CD14-positive monocyte (primary cell): ENCODE measurements around the gene MMD2. TPM values are rescaled to one million over a fixed set of nuclear protein-coding genes. Genes with fewer than 3 reads are reported as not detected.

Source experiments
- DNase-seq, 3 donors: peaks; one replicate each; pipeline ENCODE4 v3.0.0-alpha.2; 2011 to 2022
- H2AFZ ChIP-seq: 2 replicates; pipeline ENCODE4 v1.6.0; 2012; ENCODE audit warnings: mild to moderate bottlenecking, low read depth, low read length, inconsistent platforms; ENCODE audit not compliant: insufficient read depth, poor library complexity, severe bottlenecking
- H3K27ac ChIP-seq, 2 donors: 1 replicate in 1 of 2; 2 replicates in 1 of 2; pipeline ENCODE4 v1.5.1; 2012 to 2013; ENCODE audit warnings: low read length in 2 of 2, control low read depth in 1 of 2, inconsistent platforms in 1 of 2, low read depth in 1 of 2, mild to moderate bottlenecking in 1 of 2
- H3K27me3 ChIP-seq, 2 donors: one replicate each; pipeline versions ENCODE4 v1.6.0 to v1.6.1; 2011 to 2013; ENCODE audit warnings: low read length in 2 of 2; ENCODE audit not compliant: control insufficient read depth in 2 of 2, insufficient read depth in 2 of 2
- H3K36me3 ChIP-seq, 2 donors: replicated peaks in 1 of 2; 1 replicate in 1 of 2; 2 replicates in 1 of 2; pipeline versions ENCODE4 v1.5.1 to v1.6.1; 2012 to 2013; ENCODE audit warnings: low read length in 2 of 2, control low read depth in 1 of 2, inconsistent platforms in 1 of 2, mild to moderate bottlenecking in 1 of 2; ENCODE audit not compliant: insufficient read depth in 2 of 2, control insufficient read depth in 1 of 2
- H3K4me1 ChIP-seq, 2 donors: 1 replicate in 1 of 2; 2 replicates in 1 of 2; pipeline versions ENCODE4 v1.5.1 to v1.6.1; 2012 to 2013; ENCODE audit warnings: low read length in 2 of 2, control low read depth in 1 of 2, inconsistent platforms in 1 of 2, mild to moderate bottlenecking in 1 of 2, moderate library complexity in 1 of 2; ENCODE audit not compliant: insufficient read depth in 2 of 2, control insufficient read depth in 1 of 2
- H3K4me2 ChIP-seq: replicated peaks from 2 replicates; pipeline ENCODE3; 2012; ENCODE audit warnings: low read length, moderate library complexity, mild to moderate bottlenecking; ENCODE audit not compliant: poor library complexity, severe bottlenecking; ENCODE audit errors: extremely low read depth
- H3K4me3 ChIP-seq, 3 experiments: fragments of 200-600 bp in 1 of 3; sonication (generic) in 1 of 3; replicated peaks in 1 of 3; 1 replicate in 2 of 3; 2 replicates in 1 of 3; pipeline ENCODE4 v1.5.1; 2011 to 2013; ENCODE audit warnings: low read length in 3 of 3, mild to moderate bottlenecking in 3 of 3, control low read depth in 2 of 3, low read depth in 2 of 3, inconsistent platforms in 1 of 3, moderate library complexity in 1 of 3
- H3K79me2 ChIP-seq: 2 replicates; pipeline ENCODE4 v1.6.0; 2012; ENCODE audit warnings: mild to moderate bottlenecking, control low read depth, inconsistent platforms, low read length, moderate library complexity; ENCODE audit not compliant: insufficient read depth
- H3K9ac ChIP-seq: 2 replicates; pipeline ENCODE4 v1.6.0; 2017; ENCODE audit warnings: low read length, mild to moderate bottlenecking; ENCODE audit not compliant: insufficient read depth, poor library complexity, severe bottlenecking
- H3K9me3 ChIP-seq, 2 donors: replicated peaks in 1 of 2; 1 replicate in 1 of 2; 2 replicates in 1 of 2; pipeline versions ENCODE4 v1.5.1 to v1.6.1; 2012 to 2013; ENCODE audit warnings: low read length in 2 of 2, control low read depth in 1 of 2; ENCODE audit not compliant: control insufficient read depth in 1 of 2, insufficient read depth in 1 of 2
- H4K20me1 ChIP-seq: 2 replicates; pipeline ENCODE4 v1.6.0; 2012; ENCODE audit warnings: mild to moderate bottlenecking, low read length, control low read depth, moderate library complexity; ENCODE audit not compliant: insufficient read depth
- H3K27ac Mint-ChIP-seq, 7 donors: one replicate each; pipeline ENCODE4 v1.8.0; 2020; ENCODE audit warnings: mild to moderate bottlenecking in 7 of 7, mixed read lengths in 7 of 7, moderate library complexity in 6 of 7, inconsistent platforms in 2 of 7
- H3K27me3 Mint-ChIP-seq, 3 donors: one replicate each; pipeline ENCODE4 v1.8.0; 2021 to 2022; ENCODE audit warnings: low read depth in 3 of 3, mild to moderate bottlenecking in 3 of 3, mixed read lengths in 3 of 3, moderate library complexity in 3 of 3, inconsistent platforms in 1 of 3
- H3K36me3 Mint-ChIP-seq, 2 donors: one replicate each; pipeline ENCODE4 v1.8.0; 2020; ENCODE audit warnings: mixed read lengths in 2 of 2, inconsistent platforms in 1 of 2, mild to moderate bottlenecking in 1 of 2
- H3K4me1 Mint-ChIP-seq: one replicate; pipeline ENCODE4 v1.8.0; 2020; ENCODE audit warnings: mild to moderate bottlenecking, mixed read lengths
- H3K4me3 Mint-ChIP-seq, 2 donors: one replicate each; pipeline ENCODE4 v1.8.0; 2020; ENCODE audit warnings: mild to moderate bottlenecking in 2 of 2, mixed read lengths in 2 of 2, moderate library complexity in 1 of 2
- H3K9me3 Mint-ChIP-seq, 7 donors: one replicate each; pipeline ENCODE4 v1.8.0; 2020 to 2022; ENCODE audit warnings: mixed read lengths in 7 of 7, mild to moderate bottlenecking in 6 of 7, moderate library complexity in 6 of 7, inconsistent platforms in 2 of 7
- WGBS: methylation state at CpG from one replicate; pipeline ENCODE4 v1.1.5; 2013; ENCODE audit warnings: missing lambda C conversion rate; ENCODE audit not compliant: insufficient coverage; 5-methylcytosine and 5-hydroxymethylcytosine counted together
- intact Hi-C, 2 donors: fragments of 100-400 bp; cut with micrococcal nuclease; formaldehyde crosslinking; loops; one replicate each; pipeline versions ENCODE4 v1.15.0 to v1.15.1; 2023
- polyA plus RNA-seq, 3 donors: library from polyadenylated mRNA; depleted of rRNA in 1 of 3; unstranded in 2 of 3; stranded (reverse) in 1 of 3; fragments of 300-500 nt in 2 of 3; fragments of >200 nt in 1 of 3; fragmentation: Illumina TruSeq in 2 of 3; gene quantifications; 1 replicate in 2 of 3; 2 replicates in 1 of 3; pipeline ENCODE4 v1.2.3, GENCODE V29; 2012 to 2021
- TF ChIP-seq, protein P1 (sequence below): fragments of 200-600 bp; IDR thresholded peaks from one replicate; pipeline ENCODE4 v1.8.0; 2022; ENCODE audit warnings: antibody characterized with exemption, mild to moderate bottlenecking

The MMD2 gene
- polyA plus RNA-seq, 3 donors, result not detected

- DNase-seq, result no peak
- no peaks in the 10 kb centered on the region for H3K4me1 ChIP-seq
Measured at GRCh38 chr7:4965295-4966022, 6.5 kb upstream of the MMD2 start.

DNA sequence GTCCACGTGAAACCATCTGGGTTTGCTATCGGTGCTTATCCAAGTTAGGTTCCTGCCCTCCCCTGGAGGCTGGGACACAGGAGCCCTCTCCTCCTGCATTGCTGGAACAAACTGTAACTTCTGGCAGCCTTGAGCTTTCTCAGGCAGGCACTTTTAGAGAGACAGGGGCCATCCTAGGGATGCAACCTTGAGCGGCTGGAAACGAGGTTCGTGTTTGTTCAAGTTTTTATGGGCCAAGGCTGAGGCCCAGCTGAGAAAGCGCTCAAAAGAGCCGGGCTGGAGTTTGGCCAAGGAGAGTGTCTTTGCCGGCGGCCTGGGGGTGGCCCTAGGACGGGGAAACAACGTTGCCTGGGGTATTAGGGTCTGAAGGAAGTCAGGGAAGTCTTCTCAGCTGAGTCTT is 5.5 kb upstream of the MMD2 start:
- Histone ChIP-seq H3K4me1 (no peaks in the 10 kb centered on the region), H3K27me3 (peaks cover 0 to 6% of the 10 kb centered on the region in 2 donors), H3K4me2 (no peak overlapping the region), H3K9ac (no peak overlapping the region), H3K36me3 (no peaks in the 10 kb centered on the region), H2AFZ (no peak overlapping the region), H3K9me3 (no peaks in the 10 kb centered on the region), H3K4me3 (no peak overlapping the region), H3K79me2 (no peaks in the 10 kb centered on the region), H4K20me1 (no peaks in the 10 kb centered on the region), H3K27ac (no peak overlapping the region)
- H3K27ac Mint-ChIP-seq, result no peak overlapping the region
- H3K27me3 Mint-ChIP-seq, result peaks cover 15 to 45% (median 24%) of the 10 kb centered on the region in 3 donors
- H3K4me3 Mint-ChIP-seq, result no peak overlapping the region
- no peaks in the 10 kb centered on the region for H3K4me1 Mint-ChIP-seq
- peaks cover 0 to 8% (median 0%) of the 10 kb centered on the region in 7 donors for H3K9me3 Mint-ChIP-seq
- no peaks in the 10 kb centered on the region for H3K36me3 Mint-ChIP-seq
- DNase-seq, result no peak
- intact Hi-C loops, result no loop called here
- 73% methylated on average over 11 of the region's 11 CpGs for WGBS
- TF ChIP-seq, protein P1, sequence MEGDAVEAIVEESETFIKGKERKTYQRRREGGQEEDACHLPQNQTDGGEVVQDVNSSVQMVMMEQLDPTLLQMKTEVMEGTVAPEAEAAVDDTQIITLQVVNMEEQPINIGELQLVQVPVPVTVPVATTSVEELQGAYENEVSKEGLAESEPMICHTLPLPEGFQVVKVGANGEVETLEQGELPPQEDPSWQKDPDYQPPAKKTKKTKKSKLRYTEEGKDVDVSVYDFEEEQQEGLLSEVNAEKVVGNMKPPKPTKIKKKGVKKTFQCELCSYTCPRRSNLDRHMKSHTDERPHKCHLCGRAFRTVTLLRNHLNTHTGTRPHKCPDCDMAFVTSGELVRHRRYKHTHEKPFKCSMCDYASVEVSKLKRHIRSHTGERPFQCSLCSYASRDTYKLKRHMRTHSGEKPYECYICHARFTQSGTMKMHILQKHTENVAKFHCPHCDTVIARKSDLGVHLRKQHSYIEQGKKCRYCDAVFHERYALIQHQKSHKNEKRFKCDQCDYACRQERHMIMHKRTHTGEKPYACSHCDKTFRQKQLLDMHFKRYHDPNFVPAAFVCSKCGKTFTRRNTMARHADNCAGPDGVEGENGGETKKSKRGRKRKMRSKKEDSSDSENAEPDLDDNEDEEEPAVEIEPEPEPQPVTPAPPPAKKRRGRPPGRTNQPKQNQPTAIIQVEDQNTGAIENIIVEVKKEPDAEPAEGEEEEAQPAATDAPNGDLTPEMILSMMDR, result no peak

More at GRCh38 chr7:4965295-4966022, 6.5 kb upstream of the MMD2 start:
- Mint-ChIP-seq H3K27me3 (peaks cover 17 to 46% (median 22%) of the 10 kb centered on the region in 3 donors), H3K4me3 (no peak overlapping the region), H3K27ac (peak overlapping the region in 1 of 7 donors; percentile 46), H3K4me1 (no peaks in the 10 kb centered on the region), H3K9me3 (peaks cover 0 to 8% (median 0%) of the 10 kb centered on the region in 7 donors), H3K36me3 (no peaks in the 10 kb centered on the region)
- Histone ChIP-seq H3K27me3 (peaks cover 0 to 4% of the 10 kb centered on the region in 2 donors), H3K9me3 (no peaks in the 10 kb centered on the region), H3K4me3 (no peak overlapping the region), H3K36me3 (no peaks in the 10 kb centered on the region), H3K4me2 (no peak overlapping the region), H2AFZ (no peak overlapping the region), H4K20me1 (no peaks in the 10 kb centered on the region), H3K79me2 (no peaks in the 10 kb centered on the region), H3K27ac (no peak overlapping the region), H3K9ac (no peak overlapping the region)
- intact Hi-C loops, result no loop called here
- TF ChIP-seq, protein P1, result no peak
- 90% methylated on average over 7 of the region's 11 CpGs for WGBS
